HL-60/S4 treated with phorbol 12-myristate 13-acetate at 8.2 ng/mL for 4 days and 3 days (cell line): ENCODE data around the gene ITGB2.

Experiments
- in situ Hi-C: fragments of 300-500 bp; cut with MboI; formaldehyde crosslinking; loops from 2 replicates; pipeline ENCODE4 v1.15.0; 2022; ENCODE audit warnings: low sequenced_read_pairs

ITGB2 gene

DNA sequence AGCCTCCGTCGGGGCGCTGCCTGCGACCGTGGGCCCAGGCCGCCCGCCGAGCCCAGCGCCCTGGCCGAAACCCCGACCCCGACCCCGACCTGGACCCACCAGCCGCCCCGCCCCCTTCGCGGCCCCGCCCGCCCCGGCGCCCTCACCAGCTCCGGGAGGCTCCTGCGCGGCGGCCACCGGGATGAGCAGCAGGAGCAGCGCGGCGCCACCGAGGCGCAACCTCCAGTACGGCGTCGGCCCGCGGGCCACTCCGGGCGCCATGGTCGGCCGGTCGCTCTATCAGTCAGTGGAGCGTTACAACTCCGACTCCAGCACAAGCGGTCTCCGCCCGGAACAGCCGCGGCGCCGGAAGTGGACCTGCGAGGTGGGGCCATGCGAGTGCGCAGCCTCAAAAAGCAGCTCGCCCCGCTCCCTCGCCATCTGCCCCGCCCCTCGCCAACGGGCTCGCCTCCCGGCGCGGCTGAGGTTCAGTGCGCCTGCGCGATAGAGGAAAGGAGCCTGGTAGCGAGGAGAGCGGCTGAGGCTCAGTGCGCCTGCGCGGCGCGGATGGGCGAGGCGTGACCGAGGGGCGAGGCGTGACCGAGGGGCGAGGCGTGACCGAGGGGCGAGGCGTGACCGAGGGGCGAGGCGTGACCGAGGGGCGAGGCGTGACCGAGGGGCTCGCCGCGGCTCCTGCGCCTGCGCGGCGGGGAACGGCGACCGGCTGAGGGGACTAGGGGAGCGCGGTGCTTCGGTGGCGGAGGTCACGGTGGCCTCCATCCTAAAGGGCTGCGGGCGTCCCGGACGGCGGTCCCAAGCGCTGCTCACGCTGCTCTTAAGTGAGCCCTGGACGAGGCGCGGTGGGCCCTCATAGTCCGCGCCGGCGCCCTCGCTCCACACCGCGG, 47.1 kb downstream of the ITGB2 start, which contains the start of gene PTTG1IP:
Gene PTTG1IP, minus strand, starts transcription at position 335 of the 884 bp plus-strand sequence. Its CDS starts 74 bp downstream, at position 261.
- in situ Hi-C loops: no loop called here

DNA sequence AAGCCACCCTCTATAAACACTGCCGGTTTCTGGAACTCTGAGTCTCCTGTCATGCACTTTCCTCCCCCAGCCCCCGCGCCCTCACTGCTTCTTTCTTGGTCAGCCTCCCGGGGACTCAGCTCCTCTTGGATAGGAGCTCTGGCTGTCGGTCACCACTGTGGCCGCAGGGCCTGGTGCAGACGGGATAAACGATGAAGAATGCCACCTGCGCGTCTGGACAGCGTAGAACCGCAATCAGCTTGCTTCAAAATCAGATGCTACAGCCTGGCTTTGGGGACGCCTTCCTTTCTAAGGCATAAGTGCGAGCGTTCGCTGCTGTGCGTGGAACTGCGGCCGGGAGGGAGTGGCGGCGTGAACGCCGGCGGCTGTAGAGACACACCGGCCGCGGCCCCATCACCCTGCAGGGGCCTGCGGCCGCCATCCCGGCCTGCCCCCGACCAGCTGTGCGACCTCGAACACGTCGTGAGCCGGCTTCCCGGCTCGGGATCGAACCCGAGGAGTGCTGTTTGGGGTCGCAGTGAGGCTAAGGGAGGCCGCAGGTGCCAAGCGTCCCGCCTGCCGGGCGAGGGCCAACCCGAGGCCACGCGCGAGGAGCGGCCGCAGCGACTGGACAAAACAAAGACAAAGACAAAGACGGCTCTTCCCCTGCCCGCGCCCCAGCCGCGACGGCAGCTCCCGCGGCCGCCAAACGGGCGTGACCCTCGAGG, 47.9 kb downstream of the ITGB2 start:
- in situ Hi-C loops: no loop called here

DNA sequence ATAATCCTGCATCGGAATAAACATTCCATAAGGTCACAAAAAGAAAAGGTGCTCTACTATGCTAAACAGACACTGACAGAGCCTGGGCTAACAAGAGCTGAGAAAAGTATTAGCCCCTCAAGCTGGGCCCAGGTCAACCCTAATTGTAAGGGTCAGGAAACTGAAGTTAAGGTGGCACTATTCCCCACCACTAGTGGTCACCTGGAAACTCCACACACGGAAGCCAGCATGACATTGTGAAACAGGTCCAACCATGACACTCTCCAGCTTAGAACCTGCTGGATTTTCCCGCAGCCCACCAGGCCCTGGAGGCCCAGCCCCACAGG, 48.4 kb downstream of the ITGB2 start:
- in situ Hi-C loops: no loop called here

DNA sequence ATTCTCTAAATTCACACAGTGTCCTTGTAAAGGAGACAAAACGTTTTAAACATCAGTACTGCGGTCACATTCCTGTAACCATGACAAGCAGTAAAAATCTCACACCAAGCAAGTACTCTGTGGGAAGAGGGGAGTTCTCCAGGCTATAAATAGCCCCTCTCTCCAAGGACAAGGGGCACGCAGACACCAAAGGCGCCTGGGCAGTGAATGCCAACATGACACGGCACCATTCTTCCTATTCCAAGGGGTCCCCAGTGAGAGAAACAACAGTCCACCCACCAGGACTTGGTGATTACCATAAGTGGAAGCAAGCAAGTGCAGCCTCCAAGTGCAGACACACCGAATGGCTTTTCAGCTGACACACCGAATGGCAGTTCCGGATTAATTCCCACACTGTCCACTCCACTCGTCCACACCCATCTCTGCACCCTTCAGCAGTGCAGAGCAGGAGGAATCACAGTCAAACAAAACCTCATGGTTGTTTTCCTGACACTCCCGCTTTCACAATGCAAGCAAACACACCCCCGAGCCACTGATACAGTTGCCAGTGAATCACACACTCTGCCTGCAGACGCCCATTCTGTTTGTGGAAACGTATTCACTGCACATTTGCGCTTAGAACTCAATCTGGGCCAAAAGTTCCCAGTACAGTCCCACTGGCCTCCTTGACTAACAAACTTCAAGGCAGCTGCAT, 49.0 kb downstream of the ITGB2 start:
- in situ Hi-C loops: no loop called here

DNA sequence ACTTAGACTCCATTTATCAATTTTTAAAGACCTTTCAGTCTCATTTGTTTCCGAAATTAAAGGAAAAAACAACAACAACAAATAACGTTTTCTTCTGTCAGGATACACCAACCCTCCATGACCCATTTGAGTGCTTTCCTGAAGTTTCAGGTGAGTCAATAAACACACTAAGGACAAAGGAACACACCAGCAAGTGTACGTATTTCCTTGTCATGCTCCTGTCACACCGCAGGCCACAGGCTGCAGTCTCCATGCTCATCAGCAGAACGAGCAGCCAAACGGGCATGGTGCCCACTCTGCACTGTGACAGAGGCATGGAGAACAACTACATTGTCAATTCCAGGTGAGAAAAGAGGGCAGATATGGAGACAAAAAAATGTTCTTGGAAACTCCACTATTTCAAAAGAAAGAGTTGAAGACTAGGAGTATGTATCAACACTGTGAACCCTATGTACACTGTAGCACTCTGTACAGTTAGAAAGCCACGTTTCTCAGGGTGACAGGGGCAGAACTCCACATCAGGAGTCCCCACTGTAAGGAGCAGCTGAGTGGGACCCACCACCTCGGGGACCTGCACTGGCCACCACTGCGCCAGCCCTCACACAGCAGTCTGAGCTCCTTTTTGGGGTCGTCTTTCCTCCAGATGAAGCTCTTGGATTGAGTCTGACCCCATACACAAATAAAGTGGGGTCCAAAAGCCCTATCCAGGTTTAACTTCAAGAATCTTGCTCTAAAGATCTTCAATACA, 49.8 kb downstream of the ITGB2 start:
- in situ Hi-C loops: no loop called here

DNA sequence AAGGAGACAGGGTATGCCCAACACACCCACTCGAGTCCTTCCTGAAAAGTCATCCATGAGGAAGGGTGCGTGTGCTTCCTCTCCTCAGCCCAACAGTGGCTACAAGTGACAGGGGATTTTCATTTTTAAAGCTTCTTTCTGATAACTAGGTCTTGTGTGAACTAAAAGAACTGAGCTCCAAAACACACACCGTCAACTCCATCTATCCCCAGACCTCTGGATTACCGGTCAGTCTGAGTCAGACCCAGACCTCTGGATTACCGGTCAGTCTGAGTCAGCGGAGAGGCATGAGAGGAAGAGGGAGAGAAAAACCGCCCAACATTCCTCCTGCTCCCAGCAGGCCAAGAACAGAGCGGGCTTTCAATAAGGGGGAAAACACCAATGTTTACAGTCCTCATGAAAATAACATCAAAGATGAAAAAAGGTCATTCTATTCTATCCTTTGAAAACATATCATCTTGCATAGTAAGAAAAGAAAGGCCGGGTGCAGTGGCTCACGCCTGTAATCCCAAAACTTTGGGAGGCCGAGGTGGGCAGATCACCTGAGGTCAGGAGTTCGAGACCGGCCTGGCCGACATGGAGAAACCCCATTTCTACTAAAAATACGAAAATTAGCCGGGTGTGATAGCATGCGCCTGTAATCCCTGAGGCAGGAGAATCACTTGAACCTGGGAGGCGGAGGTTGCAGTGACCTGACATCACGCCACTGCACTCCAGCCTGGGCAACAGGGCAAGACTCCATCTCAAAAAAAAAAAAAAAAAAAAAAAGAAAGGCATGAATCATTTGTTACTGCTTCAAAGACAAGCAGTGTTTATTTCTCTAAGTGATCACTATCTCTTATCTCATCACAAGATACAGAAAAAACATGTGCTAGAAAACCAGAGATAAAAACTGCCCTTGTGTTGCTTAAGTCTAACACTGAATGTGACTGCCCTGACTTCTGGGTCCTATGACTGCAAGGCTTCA, 50.6 kb downstream of the ITGB2 start:
- in situ Hi-C loops: no loop called here

DNA sequence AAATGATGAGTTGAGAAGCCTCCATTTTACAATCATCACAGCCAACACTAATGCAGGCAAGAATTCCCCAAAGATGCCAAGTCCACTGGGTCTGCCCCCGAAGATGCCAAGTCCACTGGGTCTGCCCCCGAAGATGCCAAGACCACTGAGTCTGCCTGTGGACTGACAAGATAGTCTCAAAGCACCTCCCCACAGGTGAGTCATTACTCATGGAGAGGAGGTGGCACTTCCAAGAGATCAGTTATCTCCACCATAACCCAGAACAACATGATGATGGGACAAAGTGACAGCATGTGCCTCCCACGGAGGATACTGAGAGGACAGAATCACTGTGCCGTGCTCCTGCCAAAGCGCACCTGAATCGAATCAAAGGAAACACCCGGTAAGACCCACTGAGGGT, 52.0 kb downstream of the ITGB2 start:
- in situ Hi-C loops: no loop called here

DNA sequence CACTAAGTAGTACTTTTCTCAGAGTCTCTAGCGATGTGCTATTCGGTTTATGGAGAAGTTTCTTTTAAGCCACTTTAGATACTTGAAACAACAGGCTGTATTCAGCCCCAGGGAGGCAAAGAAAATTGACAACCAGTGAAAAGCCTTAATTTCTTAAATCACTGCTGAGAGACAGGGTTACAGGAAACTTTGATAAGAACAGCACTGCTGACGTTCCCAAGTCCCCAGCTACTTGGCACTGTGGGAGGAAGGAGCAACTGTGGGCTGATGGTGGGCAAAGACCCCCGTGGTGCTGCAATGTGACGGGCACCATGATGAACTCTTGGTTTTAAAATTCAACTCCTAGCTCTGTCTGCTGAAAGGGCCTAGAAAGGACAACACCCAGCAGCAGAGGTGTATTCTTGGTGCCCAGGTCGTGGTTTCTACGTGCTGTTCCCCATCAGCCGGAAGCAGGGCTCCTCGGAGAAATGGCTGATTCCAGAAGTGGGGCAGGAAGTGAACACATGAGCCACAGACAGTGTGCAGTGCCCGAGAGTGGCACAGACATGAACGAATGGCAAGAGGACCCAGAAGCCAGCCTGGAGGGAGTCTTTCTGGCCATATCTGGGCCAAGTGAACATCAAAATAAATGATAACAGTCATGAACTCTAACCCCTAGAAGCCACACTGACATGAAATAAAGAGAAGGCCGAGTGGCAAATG, 52.5 kb downstream of the ITGB2 start:
- in situ Hi-C loops: no loop called here

DNA sequence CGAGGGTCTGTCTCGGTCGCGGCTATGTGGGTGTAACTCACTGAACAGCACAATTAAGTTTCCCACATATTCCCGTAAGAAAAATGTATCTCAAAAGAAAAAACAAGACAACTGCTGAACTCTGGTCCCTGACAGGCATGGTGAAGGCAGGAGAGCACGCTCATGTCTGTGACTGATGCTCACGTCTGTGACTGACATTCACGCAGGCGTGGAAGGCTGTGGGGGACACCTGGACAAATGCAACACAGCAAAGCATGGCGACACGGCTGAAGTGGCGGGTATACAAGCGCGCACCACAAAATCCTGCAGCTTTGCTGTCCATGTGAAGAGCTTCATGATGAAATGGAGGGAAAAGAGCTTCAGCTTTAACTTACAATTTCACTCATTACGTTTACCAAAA, 53.2 kb downstream of the ITGB2 start:
- in situ Hi-C loops: no loop called here

DNA sequence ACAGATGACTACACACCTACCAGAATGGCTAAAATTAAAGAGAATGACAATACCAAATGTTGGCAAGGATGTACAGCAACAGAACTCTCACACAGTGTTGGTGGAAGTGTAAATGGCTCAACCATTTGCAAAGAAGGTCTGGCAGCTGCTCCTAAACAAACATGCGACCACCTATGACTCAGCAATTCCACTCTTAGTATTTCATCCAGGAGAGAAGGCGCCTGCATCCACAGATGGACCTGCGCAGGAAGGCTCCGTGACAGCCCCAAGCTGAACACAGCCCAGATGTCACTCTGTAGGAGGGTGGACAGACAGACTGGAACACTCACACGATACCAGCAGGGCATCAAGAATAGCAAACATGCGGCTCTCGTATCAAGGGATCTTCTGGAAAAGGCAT, 53.9 kb downstream of the ITGB2 start:
- in situ Hi-C loops: no loop called here

DNA sequence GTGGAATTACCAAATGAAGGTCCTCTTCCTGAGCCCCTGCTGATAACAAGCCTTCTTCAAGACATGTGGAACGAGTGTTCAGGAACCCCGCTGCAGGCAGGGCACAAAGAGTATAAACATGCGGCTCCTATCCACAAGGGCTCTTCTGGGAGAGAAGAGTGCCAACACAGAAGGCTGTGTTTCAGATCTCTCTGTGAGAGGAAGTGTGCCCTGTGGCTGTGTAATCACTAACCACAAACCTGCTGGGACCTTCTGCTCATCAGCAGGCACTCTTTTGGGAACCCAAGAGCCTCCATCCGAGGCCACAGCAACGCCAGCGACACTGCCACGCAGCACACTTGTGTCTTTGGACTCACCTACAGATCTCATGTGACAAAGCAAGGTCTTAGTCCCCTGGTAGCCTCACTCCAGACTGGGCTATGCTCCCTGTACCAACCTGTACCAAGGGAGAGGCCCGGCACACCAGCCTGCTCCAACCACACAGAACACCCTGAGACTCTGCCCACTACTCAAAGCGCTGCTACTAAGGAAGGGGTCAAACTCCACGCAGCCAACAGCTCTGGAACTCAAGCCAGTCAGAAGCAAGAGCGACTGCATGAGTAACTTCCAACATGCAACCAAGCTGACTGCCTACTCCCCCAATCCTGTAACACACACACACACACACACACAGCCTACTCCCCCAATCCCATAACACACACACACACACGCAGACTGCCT, 55.0 kb downstream of the ITGB2 start:
- in situ Hi-C loops: no loop called here

DNA sequence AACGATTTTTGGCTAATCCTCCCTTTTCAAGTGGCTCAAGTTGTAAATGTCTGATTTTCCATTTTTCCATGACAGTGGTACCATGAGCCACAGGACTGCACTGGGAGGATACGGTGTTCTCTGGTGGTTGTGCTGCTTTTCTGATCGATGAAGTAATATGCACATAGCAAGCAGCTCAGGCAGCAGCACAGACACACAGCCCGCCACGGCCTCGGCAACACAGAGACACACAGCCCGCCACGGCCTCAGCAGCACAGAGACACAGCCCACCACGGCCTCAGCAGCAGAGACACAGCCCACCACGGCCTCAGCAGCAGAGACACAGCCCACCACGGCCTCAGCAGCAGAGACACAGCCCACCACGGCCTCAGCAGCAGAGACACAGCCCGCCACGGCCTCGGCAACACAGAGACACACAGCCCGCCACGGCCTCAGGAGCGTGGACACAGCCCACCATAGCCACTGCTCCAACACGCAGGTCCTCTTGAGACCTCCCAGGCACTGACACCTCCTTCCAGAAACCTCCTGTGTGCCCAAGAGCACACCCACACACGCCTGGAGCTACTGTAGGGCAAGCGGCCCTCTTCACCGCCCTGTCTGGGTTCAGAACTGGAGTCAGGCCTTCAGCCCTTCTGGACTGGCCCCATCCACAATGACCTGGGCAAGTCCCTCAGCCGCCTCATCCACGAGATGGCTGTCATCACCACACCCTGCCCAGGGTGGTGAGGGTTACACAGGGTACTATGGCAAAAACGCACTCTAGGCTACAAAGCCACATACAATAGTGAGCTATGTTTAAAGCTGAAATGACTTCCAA, 57.6 kb downstream of the ITGB2 start:
- in situ Hi-C loops: no loop called here

DNA sequence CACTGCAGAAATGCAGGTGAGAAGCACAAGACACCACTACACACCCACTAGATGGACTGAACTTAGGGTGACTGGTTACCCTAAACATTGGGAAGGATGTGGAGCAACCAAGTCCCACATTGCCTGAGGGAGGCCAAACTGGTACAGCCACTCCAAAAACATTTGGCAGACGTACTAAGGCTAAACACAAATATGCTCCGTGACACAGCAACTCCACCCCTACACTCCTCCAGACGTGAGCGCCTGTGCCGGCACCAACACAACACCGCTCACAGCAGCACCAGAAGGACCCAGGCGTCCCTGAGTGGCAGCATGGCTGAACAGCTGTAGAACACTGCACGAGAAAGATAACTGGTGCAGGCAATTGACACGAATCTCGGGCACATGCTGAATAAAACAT, 61.9 kb downstream of the ITGB2 start:
- in situ Hi-C loops: no loop called here

DNA sequence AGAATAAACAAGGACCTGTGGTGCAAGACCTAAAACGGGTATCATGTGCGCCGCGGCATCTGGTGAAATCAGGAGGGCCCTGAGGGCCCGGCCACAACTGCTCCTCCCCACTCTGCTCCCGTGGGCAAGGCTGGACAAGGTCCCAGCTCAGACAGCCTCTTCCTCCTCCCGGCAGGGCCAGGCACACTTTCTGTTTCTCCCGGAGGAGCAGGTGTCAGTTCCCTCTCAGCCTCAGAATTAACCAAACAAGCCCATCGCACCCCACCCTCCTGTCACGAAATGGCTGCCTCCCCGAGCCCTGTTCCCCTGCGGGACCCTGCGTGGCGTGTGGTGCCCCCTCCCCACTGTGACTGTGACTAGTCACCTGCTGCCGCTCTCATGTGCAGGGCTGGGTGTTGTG, 62.4 kb downstream of the ITGB2 start:
- in situ Hi-C loops: no loop called here

DNA sequence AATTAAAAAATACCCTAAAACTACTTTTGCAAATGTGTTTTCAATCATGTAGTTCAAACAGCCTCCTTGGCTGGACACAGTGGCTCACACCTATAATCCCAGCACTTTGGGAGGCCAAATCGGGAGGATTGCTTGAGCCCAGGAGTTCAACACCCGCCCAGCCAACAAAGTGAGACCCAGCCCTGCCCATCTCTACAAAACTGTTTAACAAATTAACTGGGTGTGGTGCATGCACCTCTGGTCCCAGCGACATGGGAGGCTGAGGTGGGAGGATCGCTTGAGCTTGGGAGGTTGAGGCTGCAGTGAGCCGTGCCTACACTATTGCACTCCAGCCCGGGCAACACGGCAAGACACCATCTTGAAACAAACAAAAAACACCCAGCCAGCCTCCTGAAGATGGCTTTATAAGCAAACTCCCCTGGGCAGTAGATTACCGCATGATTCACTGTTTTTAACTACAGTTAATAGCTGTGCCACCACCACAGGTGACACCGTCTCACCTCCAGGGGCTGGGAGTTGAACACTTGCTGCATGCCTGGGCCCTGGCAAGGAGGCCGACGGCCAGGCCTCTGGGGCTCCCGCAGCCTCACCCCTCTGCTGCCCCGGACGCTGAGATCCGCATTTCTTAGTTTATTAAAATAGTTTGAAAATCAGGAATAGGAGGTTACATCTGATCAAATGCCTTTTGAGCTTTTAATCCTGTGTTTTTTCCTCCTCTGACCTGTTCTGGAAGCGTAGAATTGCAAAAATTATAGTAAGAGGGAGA, 63.4 kb downstream of the ITGB2 start:
- in situ Hi-C loops: no loop called here

DNA sequence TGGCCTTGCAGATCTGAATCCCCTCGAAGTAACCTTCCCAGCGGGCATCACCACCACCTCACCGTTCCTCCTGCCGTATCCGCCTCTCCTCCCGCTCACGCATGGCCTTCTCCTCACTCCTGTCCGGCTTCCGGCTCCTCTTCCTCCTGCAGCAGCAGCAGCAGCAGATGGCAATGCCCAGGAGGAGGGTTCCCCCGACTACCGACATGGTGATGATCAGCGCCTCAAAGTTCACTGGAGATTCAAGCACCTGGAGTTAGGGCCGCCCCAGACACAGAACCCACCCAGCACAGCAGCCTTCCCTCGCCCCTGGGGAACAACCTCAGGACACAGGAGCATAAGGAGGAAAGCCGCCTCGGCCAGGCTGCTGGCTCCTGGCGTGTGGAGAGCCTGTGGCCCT, 64.6 kb downstream of the ITGB2 start:
- in situ Hi-C loops: no loop called here

DNA sequence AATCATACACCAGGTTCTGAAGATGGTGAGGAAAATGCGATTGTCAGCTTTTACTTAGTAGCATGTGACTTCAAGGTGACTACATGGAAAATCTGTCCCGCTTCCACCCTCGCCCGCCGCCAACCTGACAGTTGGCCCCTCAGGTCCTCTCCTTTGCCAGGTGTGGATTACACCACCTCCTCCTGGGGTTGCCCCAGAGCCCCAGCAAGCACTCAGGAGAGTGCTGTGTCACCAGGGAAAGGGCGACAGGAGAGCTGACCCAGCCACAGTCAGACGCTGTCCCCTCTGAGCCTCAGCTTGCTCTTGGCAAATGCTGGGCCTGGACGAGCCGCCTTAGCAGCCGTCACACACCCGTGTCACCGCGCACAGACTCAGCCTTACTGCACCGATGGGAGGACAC, 65.1 kb downstream of the ITGB2 start:
- in situ Hi-C loops: no loop called here
